NOMO-1 treated with DMSO at 0.1 percent for 48 hours (cell line): ENCODE results near the gene SOCS3.
A peak's percentile ranks its signal among the peaks of the same experiment; 100 is the strongest.

Experiments used
- DNase-seq: peaks from one replicate; lab custom pipeline; 2025; ENCODE audit not compliant: unreplicated experiment; lab: John Stamatoyannopoulos, UW

SOCS3 gene

GRCh38 chr17:78368854-78369495 is 9.1 kb upstream of the SOCS3 start:
- DNase-seq, result no peak

DNA sequence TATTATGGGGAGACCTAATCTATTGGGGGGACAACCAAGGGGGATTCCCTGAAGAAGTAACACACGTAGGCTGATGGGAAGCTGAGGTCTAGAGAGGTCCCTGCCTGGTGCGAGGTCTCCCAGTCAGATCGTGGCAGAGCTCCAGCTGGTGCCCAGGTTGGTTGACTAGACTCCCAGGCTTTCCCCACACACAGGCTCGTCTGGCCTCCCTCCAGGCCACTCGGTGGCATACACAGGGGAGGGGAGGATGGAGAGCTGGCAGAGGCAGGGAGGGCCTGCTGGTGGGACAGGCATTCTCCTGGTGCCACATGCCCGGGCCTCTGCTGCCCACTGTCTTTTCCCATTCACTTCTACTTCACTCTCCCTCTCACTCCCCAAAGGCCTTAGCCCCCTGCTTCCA is 8.5 kb upstream of the SOCS3 start:
- no peak for DNase-seq

- DNase-seq, result no peak
These were observed 7.3 kb upstream of the SOCS3 start for GRCh38 chr17:78367193-78367592.

GRCh38 chr17:78366109-78366848 is 6.4 kb upstream of the SOCS3 start:
- DNase-seq, result no peak

- no peak for DNase-seq
These were observed 5.8 kb upstream of the SOCS3 start for GRCh38 chr17:78365561-78366108.

- no peak for DNase-seq
These were observed 4.8 kb upstream of the SOCS3 start for GRCh38 chr17:78364436-78365281.

GRCh38 chr17:78362671-78363070 is 2.8 kb upstream of the SOCS3 start:
- DNase-seq, result no peak

GRCh38 chr17:78362232-78362631 is 2.4 kb upstream of the SOCS3 start:
- no peak for DNase-seq

GRCh38 chr17:78361225-78361701 is 1.4 kb upstream of the SOCS3 start:
- DNase-seq, result no peak

GRCh38 chr17:78360371-78361224 is 721 bp upstream of the SOCS3 start:
- DNase-seq, result peak; percentile 69

DNA sequence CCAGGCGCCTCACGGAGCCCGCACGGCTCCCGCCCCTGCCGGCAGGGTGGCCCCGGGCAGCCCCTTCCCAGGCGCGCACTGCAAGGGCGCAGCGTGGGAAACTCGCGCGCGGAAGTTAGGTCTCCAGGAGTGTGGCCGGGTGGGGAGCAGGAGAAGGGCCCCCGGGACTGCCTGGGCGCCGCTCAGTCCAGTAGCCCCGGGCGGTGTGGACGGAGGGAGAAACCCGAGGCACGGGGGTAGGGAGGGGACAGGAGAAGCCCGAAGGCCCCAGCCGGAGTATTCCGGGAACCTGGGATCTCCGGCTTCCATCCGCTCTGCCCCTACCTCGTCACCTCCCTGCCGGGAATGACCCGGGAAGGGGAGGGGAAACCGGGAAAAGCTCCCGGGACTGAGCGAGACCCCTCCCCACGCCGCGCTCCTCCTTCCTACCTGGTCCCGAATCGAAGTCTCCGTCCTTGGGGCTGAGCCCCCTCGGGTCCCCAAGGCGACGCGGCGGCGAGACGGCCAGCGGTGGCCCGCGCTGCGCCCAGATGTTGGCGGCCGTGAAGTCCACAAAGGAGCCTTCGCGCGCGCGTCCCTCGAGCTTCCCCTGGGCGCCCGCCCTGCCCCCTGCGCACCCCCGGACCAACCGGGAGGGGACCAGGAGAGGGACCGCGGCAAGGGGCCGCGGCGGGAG is 418 bp downstream of the SOCS3 start:
- no peak for DNase-seq

- no peak for DNase-seq
These were observed 1.1 kb downstream of the SOCS3 start for GRCh38 chr17:78358538-78359320.

GRCh38 chr17:78357672-78358537 is 2.0 kb downstream of the SOCS3 start:
- no peak for DNase-seq

GRCh38 chr17:78357177-78357586 is 2.7 kb downstream of the SOCS3 start:
- no peak for DNase-seq

DNA sequence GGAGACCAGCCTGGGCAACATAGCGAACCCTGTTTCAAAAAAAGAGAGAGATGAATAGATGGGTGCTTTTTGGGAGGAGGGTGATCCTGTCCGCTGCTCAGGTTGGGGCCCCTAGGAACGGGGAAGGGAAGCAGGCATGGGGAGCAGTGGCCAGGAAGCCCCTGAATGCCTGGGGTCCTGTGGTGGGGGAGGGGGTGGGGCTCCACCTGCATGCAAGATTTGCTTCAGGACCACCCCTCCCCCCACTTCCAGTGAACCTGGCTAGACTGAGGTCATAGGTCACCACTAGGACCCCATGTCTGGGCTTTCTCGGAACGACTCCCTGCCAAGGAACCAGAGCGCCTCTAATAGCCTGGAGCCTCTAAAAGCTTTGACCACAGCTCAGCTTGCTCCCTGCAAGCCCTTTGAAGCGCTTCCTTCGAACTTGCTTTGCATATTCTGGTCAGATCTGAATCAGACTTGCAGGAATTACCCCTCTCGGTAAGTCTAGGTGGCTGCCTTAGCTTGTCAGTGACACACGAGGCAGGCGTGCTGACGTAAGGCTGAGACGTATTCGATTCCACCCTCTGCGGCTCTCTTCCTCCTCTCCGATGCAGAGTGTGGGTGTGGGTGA is 3.7 kb downstream of the SOCS3 start:
- DNase-seq, result peak; percentile 92

GRCh38 chr17:78355701-78356100 is 4.2 kb downstream of the SOCS3 start:
- no peak for DNase-seq

DNA sequence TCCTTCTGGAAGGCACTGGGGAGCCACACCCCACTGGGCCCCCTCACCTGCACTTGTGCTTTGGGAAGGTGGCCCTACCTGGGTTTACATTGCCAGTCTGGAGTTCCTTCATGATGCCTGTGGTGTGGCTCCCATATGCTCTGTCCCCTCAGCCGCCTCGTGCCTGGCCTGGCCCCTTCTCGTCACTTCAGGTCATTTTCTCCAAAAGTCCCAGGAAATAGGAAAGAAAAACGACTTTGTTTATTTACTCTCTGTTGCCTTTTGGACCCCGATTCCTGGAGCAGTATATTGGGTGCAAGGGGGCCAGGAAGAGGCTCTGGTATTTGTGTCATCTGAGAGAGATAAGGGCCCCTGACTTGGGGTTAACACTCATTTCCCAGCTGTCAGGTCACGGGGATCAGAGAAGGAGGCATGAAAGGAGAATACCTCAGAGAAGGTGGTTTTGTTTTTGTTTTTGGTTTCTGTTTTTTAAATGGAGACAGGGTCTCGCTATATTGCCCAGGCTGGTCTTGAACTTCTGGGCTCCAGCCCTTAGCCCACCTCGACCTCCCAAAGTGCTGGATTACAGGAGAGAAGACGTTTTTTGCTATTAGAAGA is 4.7 kb downstream of the SOCS3 start:
- DNase-seq, result no peak
